SK-N-SH (cell line): Measurements from ENCODE around the gene GUF1. TPM values are rescaled to one million over a fixed set of nuclear protein-coding genes. Genes with fewer than 3 reads are reported as not detected.

Experiments used
- CTCF ChIA-PET: fragments of 300-600, 350-600 bp; formaldehyde crosslinking; extraction: SDS; loops from one replicate; lab custom pipeline; 2021; lab: Yijun Ruan, JAX
- POLR2A ChIA-PET: fragments of 350-600 bp; sonication (Branson Sonifier 250); formaldehyde crosslinking; extraction: SDS; loops from one replicate; lab custom pipeline; 2020; ENCODE audit warnings: antibody characterized with exemption, inconsistent platforms; lab: Yijun Ruan, JAX
- DNase-seq: peaks from one replicate; pipeline ENCODE4 v3.0.0; 2012
- H2AFZ ChIP-seq: fragments of 200-600 bp; sonication (generic); 2 replicates; pipeline ENCODE4 v1.8.1; 2016; ENCODE audit warnings: antibody characterized with exemption, mild to moderate bottlenecking, low read depth
- H3F3A ChIP-seq: fragments of 200-600 bp; sonication (generic); replicated peaks from 2 replicates; pipeline ENCODE3; 2016; ENCODE audit warnings: antibody characterized with exemption, mild to moderate bottlenecking; ENCODE audit not compliant: insufficient read depth
- H3K27ac ChIP-seq, 2 experiments: fragments of 200-500 bp in 1 of 2; fragments of 200-600 bp in 1 of 2; sonication (Bioruptor generic) in 1 of 2; sonication (generic), shearing (Covaris generic) in 1 of 2; 2 replicates each; pipeline versions ENCODE4 v1.5.1 to v1.6.1; 2014 to 2016; ENCODE audit warnings: low read depth in 2 of 2, inconsistent platforms in 1 of 2, low read length in 1 of 2, mild to moderate bottlenecking in 1 of 2, mixed read lengths in 1 of 2
- H3K27me3 ChIP-seq: fragments of 200-600 bp; sonication (generic), shearing (Covaris generic); 2 replicates; pipeline ENCODE4 v1.6.1; 2016; ENCODE audit warnings: mixed run types; ENCODE audit not compliant: insufficient read depth
- H3K36me3 ChIP-seq, 2 experiments: fragments of 200-500 bp in 1 of 2; fragments of 200-600 bp in 1 of 2; sonication (Bioruptor generic) in 1 of 2; sonication (generic) in 1 of 2; replicated peaks in 1 of 2; 2 replicates each; pipeline versions ENCODE3 to v1.5.1; 2014 to 2016; ENCODE audit warnings: low read length in 1 of 2, mild to moderate bottlenecking in 1 of 2; ENCODE audit not compliant: insufficient read depth in 2 of 2, control insufficient read depth in 1 of 2
- H3K4me1 ChIP-seq, 2 experiments: fragments of 200-500 bp in 1 of 2; fragments of 200-600 bp in 1 of 2; sonication (Bioruptor generic) in 1 of 2; sonication (generic), shearing (Covaris generic) in 1 of 2; 2 replicates each; pipeline versions ENCODE4 v1.5.1 to v1.6.1; 2014 to 2016; ENCODE audit warnings: low read depth in 1 of 2, low read length in 1 of 2, mixed run types in 1 of 2; ENCODE audit not compliant: insufficient read depth in 2 of 2, control insufficient read depth in 1 of 2
- H3K4me2 ChIP-seq: fragments of 200-600 bp; sonication (generic), shearing (Covaris generic); 2 replicates; pipeline ENCODE4 v1.6.1; 2017; ENCODE audit warnings: mixed run types
- H3K4me3 ChIP-seq, 2 experiments: fragments of 200-500 bp in 1 of 2; fragments of 200-600 bp in 1 of 2; sonication (Bioruptor generic) in 1 of 2; sonication (generic), shearing (Covaris generic) in 1 of 2; 2 replicates each; pipeline versions ENCODE4 v1.5.1 to v1.8.1; 2014 to 2016; ENCODE audit warnings: low read depth in 2 of 2, inconsistent platforms in 1 of 2, low read length in 1 of 2, mild to moderate bottlenecking in 1 of 2, mixed read lengths in 1 of 2, moderate library complexity in 1 of 2
- H3K79me2 ChIP-seq: fragments of 200-600 bp; sonication (generic); 2 replicates; pipeline ENCODE4 v1.8.1; 2017; ENCODE audit warnings: mild to moderate bottlenecking; ENCODE audit not compliant: insufficient read depth
- H3K9ac ChIP-seq: fragments of 200-600 bp; sonication (generic); 2 replicates; pipeline ENCODE4 v1.6.1; 2017; ENCODE audit warnings: mixed run types
- H3K9me2 ChIP-seq: fragments of 200-600 bp; sonication (generic); 2 replicates; pipeline ENCODE4 v1.6.1; 2017; ENCODE audit warnings: mixed run types
- H3K9me3 ChIP-seq: fragments of 200-600 bp; sonication (generic); 2 replicates; pipeline ENCODE4 v1.6.1; 2017; ENCODE audit warnings: mixed run types, mild to moderate bottlenecking, moderate library complexity
- H4K20me1 ChIP-seq: fragments of 200-600 bp; sonication (generic); 2 replicates; pipeline ENCODE4 v1.6.1; 2017; ENCODE audit warnings: mild to moderate bottlenecking, mixed run types; ENCODE audit not compliant: insufficient read depth
- ELF1 ChIP-seq: IDR thresholded peaks from 2 replicates; pipeline ENCODE4 v1.4.0; 2012
- EP300 ChIP-seq, 2 experiments: IDR thresholded peaks; 2 replicates each; pipeline versions ENCODE4 v1.4.0 to v1.6.1; 2012; ENCODE audit warnings: borderline replicate concordance in 1 of 2, low read depth in 1 of 2, low read length in 1 of 2
- FOSL2 ChIP-seq: IDR thresholded peaks from 2 replicates; pipeline ENCODE4 v1.4.0; 2012; ENCODE audit warnings: low read depth, mild to moderate bottlenecking, moderate library complexity, borderline replicate concordance
- FOXJ3 ChIP-seq: sonication (generic); formaldehyde crosslinking; IDR thresholded peaks from 2 replicates; pipeline ENCODE4 v1.5.1; 2020; ENCODE audit warnings: mild to moderate bottlenecking, missing genetic modification reagents
- FOXM1 ChIP-seq: IDR thresholded peaks from 2 replicates; pipeline ENCODE4 v1.4.0; 2012; ENCODE audit warnings: low read depth, mild to moderate bottlenecking
- GABPA ChIP-seq: IDR thresholded peaks from 2 replicates; pipeline ENCODE4 v1.4.0; 2012; ENCODE audit warnings: low read depth, mild to moderate bottlenecking
- GATA2 ChIP-seq: sonication (generic); formaldehyde crosslinking; IDR thresholded peaks from 2 replicates; pipeline ENCODE4 v1.5.0; 2020; ENCODE audit warnings: mild to moderate bottlenecking, missing genetic modification reagents
- IRF3 ChIP-seq: fragments of 150-350 bp; IDR thresholded peaks from 2 replicates; pipeline ENCODE4 v1.6.1; 2016; ENCODE audit warnings: mild to moderate bottlenecking, low read depth, low read length
- JUND ChIP-seq: IDR thresholded peaks from 2 replicates; pipeline ENCODE4 v1.4.0; 2012
- MAX ChIP-seq: IDR thresholded peaks from 2 replicates; pipeline ENCODE4 v1.4.0; 2012; ENCODE audit warnings: low read depth
- MEF2A ChIP-seq: IDR thresholded peaks from 2 replicates; pipeline ENCODE4 v1.4.0; 2012; ENCODE audit warnings: low read depth, borderline replicate concordance
- NRF1 ChIP-seq: IDR thresholded peaks from 2 replicates; pipeline ENCODE4 v1.6.1; 2012; ENCODE audit warnings: low read depth, mild to moderate bottlenecking, low read length
- PBX3 ChIP-seq: IDR thresholded peaks from 2 replicates; pipeline ENCODE4; 2012
- POLR2AphosphoS5 ChIP-seq: IDR thresholded peaks from 2 replicates; pipeline ENCODE4 v1.6.1; 2012; ENCODE audit warnings: low read depth, low read length
- REST ChIP-seq: IDR thresholded peaks from 2 replicates; pipeline ENCODE4 v1.6.1; 2012; ENCODE audit warnings: mild to moderate bottlenecking, low read depth, low read length, moderate library complexity
- RFX5 ChIP-seq: IDR thresholded peaks from 2 replicates; pipeline ENCODE4 v1.6.1; 2012; ENCODE audit warnings: mild to moderate bottlenecking, improper control_type of control experiment, low read length
- TAF1 ChIP-seq: IDR thresholded peaks from 2 replicates; pipeline ENCODE4 v1.6.1; 2012; ENCODE audit warnings: low read depth, mild to moderate bottlenecking, low read length, moderate library complexity, borderline replicate concordance
- WGBS: methylation state at CpG from one replicate; pipeline ENCODE4 v1.1.6; 2017; ENCODE audit warnings: low lambda C conversion rate; 5-methylcytosine and 5-hydroxymethylcytosine counted together
- polyA plus RNA-seq, 3 experiments: library from polyadenylated mRNA; depleted of rRNA; stranded (reverse); fragments of >200 nt; gene quantifications; 2 replicates each; pipeline ENCODE4 v1.2.3, GENCODE V29; 2012
- TF ChIP-seq, protein P1 (sequence below): IDR thresholded peaks from 2 replicates; pipeline ENCODE4 v1.4.0; 2012; ENCODE audit warnings: low read depth, borderline replicate concordance
- TF ChIP-seq, protein P2 (sequence below): fragments of 150-350 bp; IDR thresholded peaks from 2 replicates; pipeline ENCODE4 v1.6.1; 2017; ENCODE audit warnings: antibody characterized with exemption, low read length, low read depth, borderline replicate concordance
- TF ChIP-seq, protein P3 (sequence below): fragments of 200-600 bp; sonication (generic); IDR thresholded peaks from 2 replicates; pipeline ENCODE4 v1.6.1; 2017; ENCODE audit warnings: antibody characterized with exemption, mild to moderate bottlenecking, moderate library complexity

GUF1 gene
- polyA plus RNA-seq, 1 of the 3 experiments (the other 2 are of a cell fraction): 6.3 TPM

- ChIA-PET CTCF (interaction anchor here (1.3 to 1.4 kb wide), 2 partner anchors 16 to 17 kb away, joined by 3 to 5 read pairs; no protein-coding TSS in a partner anchor), POLR2A (no interaction called here)
- no peaks in the 10 kb centered on the region for H4K20me1 ChIP-seq
- no peaks in the 10 kb centered on the region for H3K9me2 ChIP-seq
- H2AFZ ChIP-seq: no peak overlapping the region
- no peaks in the 10 kb centered on the region for H3F3A ChIP-seq
- H3K9me3 ChIP-seq: no peaks in the 10 kb centered on the region
- H3K79me2 ChIP-seq: no peaks in the 10 kb centered on the region
- H3K36me3 ChIP-seq: no peaks in the 10 kb centered on the region
- H3K9ac ChIP-seq: no peak overlapping the region
- DNase-seq: no peak
- TF ChIP-seq, protein P1, sequence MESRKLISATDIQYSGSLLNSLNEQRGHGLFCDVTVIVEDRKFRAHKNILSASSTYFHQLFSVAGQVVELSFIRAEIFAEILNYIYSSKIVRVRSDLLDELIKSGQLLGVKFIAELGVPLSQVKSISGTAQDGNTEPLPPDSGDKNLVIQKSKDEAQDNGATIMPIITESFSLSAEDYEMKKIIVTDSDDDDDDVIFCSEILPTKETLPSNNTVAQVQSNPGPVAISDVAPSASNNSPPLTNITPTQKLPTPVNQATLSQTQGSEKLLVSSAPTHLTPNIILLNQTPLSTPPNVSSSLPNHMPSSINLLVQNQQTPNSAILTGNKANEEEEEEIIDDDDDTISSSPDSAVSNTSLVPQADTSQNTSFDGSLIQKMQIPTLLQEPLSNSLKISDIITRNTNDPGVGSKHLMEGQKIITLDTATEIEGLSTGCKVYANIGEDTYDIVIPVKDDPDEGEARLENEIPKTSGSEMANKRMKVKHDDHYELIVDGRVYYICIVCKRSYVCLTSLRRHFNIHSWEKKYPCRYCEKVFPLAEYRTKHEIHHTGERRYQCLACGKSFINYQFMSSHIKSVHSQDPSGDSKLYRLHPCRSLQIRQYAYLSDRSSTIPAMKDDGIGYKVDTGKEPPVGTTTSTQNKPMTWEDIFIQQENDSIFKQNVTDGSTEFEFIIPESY: no peak
- TF ChIP-seq ELF1 (no peak), FOXM1 (no peak), EP300 (IDR thresholded peaks at IDR 0.05; ENCODE audit: borderline replicate concordance in 1 of 2, low read depth in 1 of 2, low read length in 1 of 2) (no peak), GABPA (no peak), MEF2A (no peak), NRF1 (no peak), FOSL2 (no peak), FOXJ3 (CRISPR knock-in tag) (no peak), PBX3 (no peak), TAF1 (no peak), IRF3 (no peak), JUND (no peak), RFX5 (no peak), MAX (no peak), POLR2AphosphoS5 (no peak), REST (no peak), GATA2 (CRISPR knock-in tag) (no peak)
- TF ChIP-seq, protein P2, sequence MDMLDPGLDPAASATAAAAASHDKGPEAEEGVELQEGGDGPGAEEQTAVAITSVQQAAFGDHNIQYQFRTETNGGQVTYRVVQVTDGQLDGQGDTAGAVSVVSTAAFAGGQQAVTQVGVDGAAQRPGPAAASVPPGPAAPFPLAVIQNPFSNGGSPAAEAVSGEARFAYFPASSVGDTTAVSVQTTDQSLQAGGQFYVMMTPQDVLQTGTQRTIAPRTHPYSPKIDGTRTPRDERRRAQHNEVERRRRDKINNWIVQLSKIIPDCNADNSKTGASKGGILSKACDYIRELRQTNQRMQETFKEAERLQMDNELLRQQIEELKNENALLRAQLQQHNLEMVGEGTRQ: no peak
- TF ChIP-seq, protein P3, sequence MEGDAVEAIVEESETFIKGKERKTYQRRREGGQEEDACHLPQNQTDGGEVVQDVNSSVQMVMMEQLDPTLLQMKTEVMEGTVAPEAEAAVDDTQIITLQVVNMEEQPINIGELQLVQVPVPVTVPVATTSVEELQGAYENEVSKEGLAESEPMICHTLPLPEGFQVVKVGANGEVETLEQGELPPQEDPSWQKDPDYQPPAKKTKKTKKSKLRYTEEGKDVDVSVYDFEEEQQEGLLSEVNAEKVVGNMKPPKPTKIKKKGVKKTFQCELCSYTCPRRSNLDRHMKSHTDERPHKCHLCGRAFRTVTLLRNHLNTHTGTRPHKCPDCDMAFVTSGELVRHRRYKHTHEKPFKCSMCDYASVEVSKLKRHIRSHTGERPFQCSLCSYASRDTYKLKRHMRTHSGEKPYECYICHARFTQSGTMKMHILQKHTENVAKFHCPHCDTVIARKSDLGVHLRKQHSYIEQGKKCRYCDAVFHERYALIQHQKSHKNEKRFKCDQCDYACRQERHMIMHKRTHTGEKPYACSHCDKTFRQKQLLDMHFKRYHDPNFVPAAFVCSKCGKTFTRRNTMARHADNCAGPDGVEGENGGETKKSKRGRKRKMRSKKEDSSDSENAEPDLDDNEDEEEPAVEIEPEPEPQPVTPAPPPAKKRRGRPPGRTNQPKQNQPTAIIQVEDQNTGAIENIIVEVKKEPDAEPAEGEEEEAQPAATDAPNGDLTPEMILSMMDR: no peak
- no peaks in the 10 kb centered on the region for H3K27me3 ChIP-seq
- H3K27ac ChIP-seq: no peak overlapping the region
- 16% methylated on average over 1 of the region's 1 CpG for WGBS
- no peaks in the 10 kb centered on the region for H3K4me1 ChIP-seq
- H3K4me3 ChIP-seq: no peak overlapping the region
- no peak overlapping the region for H3K4me2 ChIP-seq
Observed at GRCh38 chr4:44646151-44646550, 32.1 kb upstream of the GUF1 start.
